HG03066 (cell line): Measurements from ENCODE around the gene SAMD8.
"Not testable (repeated sequence)": the region's sequence is repeated elsewhere in the genome, so short reads cannot be mapped to it uniquely, and the experiment has no call there.

Source experiments
- ATAC-seq: cut with Tn5 transposase; IDR thresholded peaks from one replicate; pipeline ENCODE4 v1.9.1; 2021; ENCODE audit warnings: low read depth; ENCODE audit not compliant: unreplicated experiment

The SAMD8 gene

GRCh38 chr10:75209086-75209920 lies 97.8 kb downstream of the SAMD8 start:
- ATAC-seq: no peak

- ATAC-seq: peak; percentile 53
Observed at GRCh38 chr10:75209921-75210281, 98.4 kb downstream of the SAMD8 start.

GRCh38 chr10:75210282-75211006 lies 99.0 kb downstream of the SAMD8 start, which contains the start of gene VDAC2:
Gene VDAC2 (plus strand): TSS chr10:75210796. CDS start chr10:75211159, 363 bp downstream.
- ATAC-seq: peak; percentile 85

GRCh38 chr10:75211007-75211691 lies 99.7 kb downstream of the SAMD8 start:
- peak; percentile 22 for ATAC-seq

GRCh38 chr10:75212343-75212742 lies 100.9 kb downstream of the SAMD8 start:
- no peak for ATAC-seq

- ATAC-seq: no peak
Observed at GRCh38 chr10:75220274-75220673, 108.8 kb downstream of the SAMD8 start.

GRCh38 chr10:75221492-75221891 lies 110.0 kb downstream of the SAMD8 start:
- not testable (repeated sequence) for ATAC-seq

- no peak for ATAC-seq
Observed at GRCh38 chr10:75223507-75223906, 112.1 kb downstream of the SAMD8 start.

- no peak for ATAC-seq
Observed at GRCh38 chr10:75226095-75226494, 114.6 kb downstream of the SAMD8 start.

- ATAC-seq: no peak
Observed at GRCh38 chr10:75226656-75227055, 115.2 kb downstream of the SAMD8 start.

- no peak for ATAC-seq
Observed at GRCh38 chr10:75228278-75228677, 116.8 kb downstream of the SAMD8 start.

- no peak for ATAC-seq
Observed at GRCh38 chr10:75228834-75229233, 117.4 kb downstream of the SAMD8 start.

- no peak for ATAC-seq
Observed at GRCh38 chr10:75229971-75230370, 118.5 kb downstream of the SAMD8 start.

GRCh38 chr10:75230600-75231038 lies 119.2 kb downstream of the SAMD8 start:
- ATAC-seq: peak; percentile 41
